ENCODE results near the gene BTBD9.

- TF ChIP-seq JUN (IDR thresholded peaks at IDR 0.05) (no peak), PBX3 (IDR thresholded peaks at IDR 0.05) (no peak), ELK1 (IDR thresholded peaks at IDR 0.05; ENCODE audit: low read depth, low read length) (no peak)
Measured at GRCh38 chr6:38236631-38237030, 403.1 kb downstream of the BTBD9 start.

Measured in A549 (cell line).